Right lung (tissue), 5 donors: ENCODE data around the gene PRTFDC1. TPM values are rescaled to one million over a fixed set of nuclear protein-coding genes. Genes with fewer than 3 reads are reported as not detected.

Experiments used
- polyA plus RNA-seq, 5 donors: library from polyadenylated mRNA; unstranded; fragments of 120-200 nt; gene quantifications; one replicate each; pipeline versions ENCODE4 v1.2.1 to v1.2.3, GENCODE V29; 2013; ENCODE audit warnings: inconsistent platforms in 1 of 5, low replicate concordance in 1 of 5; ENCODE audit not compliant: insufficient read length in 5 of 5, insufficient read depth in 1 of 5

The PRTFDC1 gene
- polyA plus RNA-seq, 5 donors, result 43.9 to 74.2 (median 62.4) TPM

Other genes with a start within 250 kb of the PRTFDC1 start
- gene ARHGAP21, start 228.7 kb downstream of the PRTFDC1 start, polyA plus RNA-seq, result 100 to 1,000 TPM in 4 of 5 donors, 10 to 100 TPM in 1; 95.3 to 143 (median 131) TPM
- 10 to 100 TPM in 1 of 5 donors, 1 to 10 TPM in 4; 3.3 to 10.6 (median 6.9) TPM for gene ENKUR, start 63.6 kb upstream of the PRTFDC1 start, polyA plus RNA-seq
- 10 to 100 TPM; 10.2 to 13.8 (median 12.4) TPM for gene THNSL1, start 64.0 kb upstream of the PRTFDC1 start, polyA plus RNA-seq
- gene GPR158, start 222.4 kb upstream of the PRTFDC1 start, polyA plus RNA-seq, result 1 to 10 TPM in 1 of 5 donors, under 1 TPM in 4; 0.58 to 1.1 (median 0.85) TPM